Heart left ventricle (tissue), 13 donors: ENCODE measurements around the gene SERPING1.

ENCODE experiments used
- POLR2A ChIP-seq, 2 donors: fragments of 450-650 bp; IDR thresholded peaks; one replicate each; pipeline ENCODE4 v1.6.1; 2017; ENCODE audit warnings: antibody characterized with exemption in 2 of 2, mild to moderate bottlenecking in 2 of 2, moderate library complexity in 2 of 2
- TF ChIP-seq, protein P1 (sequence below), 12 donors: fragments of 200-600 bp; sonication (generic) in 4 of 12; IDR thresholded peaks; one replicate each; pipeline versions ENCODE4 v1.5.0 to v1.8.0; 2018 to 2022; ENCODE audit warnings: antibody characterized with exemption in 12 of 12, mild to moderate bottlenecking in 5 of 12
- donor health status: ischemic (EF 13 %, LVEDD 7.1; RV severe dilation, severe dysfunction).
- donor health status: DM: no; HTN: yes; CAD: no.
- donor health status: DM: no; HTN: no; CAD: no.
- donor health status: ischemic (EF 25% LVEDD 6.9; RV normal size, moderate dysfunction).
- donor health status: ischemic (EF 25% LVEDD 5.7; RV mildly dilated, moderate dysfunction).
- donor health status: ischemic (EF 35%, LVEDD 5.7; RV mildly dilated, moderate dysfunction).
- donor health status: nonischemic (EF 11% LVEDD 7.7; RV severe dilation, severe dysfunction).
- donor health status: DM: yes; HTN: yes; CAD: no.
- donor health status: PGD.
- donor health status: ischemic (EF 29% LVEDD 5.4; RV normal size, mild dysfunction).
- donor health status: nonischemic (EF 23%, LVEDD 6.1; RV moderate dilation, normal function).

DNA sequence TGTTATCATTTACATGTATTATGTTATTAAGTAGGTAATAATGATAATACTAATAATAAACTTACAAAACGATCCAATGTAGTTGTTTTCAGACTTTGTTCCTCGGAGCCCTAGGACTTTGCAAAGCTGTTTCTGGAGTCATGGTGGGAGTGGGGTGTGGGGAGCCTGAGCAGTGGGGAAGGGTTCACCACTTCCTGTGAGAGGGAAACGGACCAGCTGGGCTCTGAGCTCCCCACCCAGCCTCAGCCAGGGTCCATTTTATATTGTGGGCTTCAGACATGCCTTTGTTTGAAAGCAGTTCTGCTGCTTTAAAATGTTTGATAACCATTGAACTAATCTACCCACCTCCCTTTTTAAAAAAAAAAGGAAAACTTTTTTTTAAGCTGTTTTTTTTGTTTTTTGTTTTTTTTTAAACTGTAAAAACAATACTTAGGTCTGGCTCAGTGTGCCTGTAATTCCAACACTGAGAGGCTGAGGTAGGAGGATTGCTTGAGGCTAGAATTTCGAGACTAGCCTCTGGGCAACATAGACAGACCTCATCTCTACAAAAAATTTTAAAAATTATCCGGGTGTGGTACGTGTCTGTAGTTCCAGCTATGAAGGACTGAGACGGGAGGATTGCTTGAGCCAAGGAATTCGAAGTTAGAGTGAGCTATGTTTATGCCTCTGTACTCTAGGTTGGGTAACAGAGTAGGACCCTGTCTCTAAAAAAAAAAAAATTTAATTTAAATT lies 7.0 kb downstream of the SERPING1 start:
- TF ChIP-seq, protein P1, sequence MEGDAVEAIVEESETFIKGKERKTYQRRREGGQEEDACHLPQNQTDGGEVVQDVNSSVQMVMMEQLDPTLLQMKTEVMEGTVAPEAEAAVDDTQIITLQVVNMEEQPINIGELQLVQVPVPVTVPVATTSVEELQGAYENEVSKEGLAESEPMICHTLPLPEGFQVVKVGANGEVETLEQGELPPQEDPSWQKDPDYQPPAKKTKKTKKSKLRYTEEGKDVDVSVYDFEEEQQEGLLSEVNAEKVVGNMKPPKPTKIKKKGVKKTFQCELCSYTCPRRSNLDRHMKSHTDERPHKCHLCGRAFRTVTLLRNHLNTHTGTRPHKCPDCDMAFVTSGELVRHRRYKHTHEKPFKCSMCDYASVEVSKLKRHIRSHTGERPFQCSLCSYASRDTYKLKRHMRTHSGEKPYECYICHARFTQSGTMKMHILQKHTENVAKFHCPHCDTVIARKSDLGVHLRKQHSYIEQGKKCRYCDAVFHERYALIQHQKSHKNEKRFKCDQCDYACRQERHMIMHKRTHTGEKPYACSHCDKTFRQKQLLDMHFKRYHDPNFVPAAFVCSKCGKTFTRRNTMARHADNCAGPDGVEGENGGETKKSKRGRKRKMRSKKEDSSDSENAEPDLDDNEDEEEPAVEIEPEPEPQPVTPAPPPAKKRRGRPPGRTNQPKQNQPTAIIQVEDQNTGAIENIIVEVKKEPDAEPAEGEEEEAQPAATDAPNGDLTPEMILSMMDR (IDR thresholded peaks at IDR 0.05): no peak
- TF ChIP-seq POLR2A (IDR thresholded peaks at IDR 0.05): no peak
